Astrocyte of the spinal cord (primary cell): ENCODE data around the gene CIT.
"Not testable (repeated sequence)": the region's sequence is repeated elsewhere in the genome, so short reads cannot be mapped to it uniquely, and the experiment has no call there.

ENCODE experiments used
- DNase-seq: peaks from one replicate; pipeline ENCODE4 v3.0.0; 2011; ENCODE audit warnings: low read depth, low spot score
- H3K4me3 ChIP-seq: 2 replicates; pipeline ENCODE4 v1.5.1; 2011; ENCODE audit warnings: low read depth, mild to moderate bottlenecking, low read length, moderate library complexity
- in situ Hi-C: cut with HindIII; loops from 2 replicates; pipeline ENCODE4 v1.10.0; 2017; ENCODE audit warnings: low sequenced_read_pairs
- TF ChIP-seq, protein P1 (sequence below): IDR thresholded peaks from 2 replicates; pipeline ENCODE4 v1.5.1; 2012; ENCODE audit warnings: low read depth, mild to moderate bottlenecking, low read length, inconsistent platforms

Gene CIT

GRCh38 chr12:119913536-119914330 lies 36.6 kb upstream of the CIT start:
- DNase-seq = no peak
- H3K4me3 ChIP-seq = no peak overlapping the region
- in situ Hi-C loops = no loop called here
- TF ChIP-seq, protein P1, sequence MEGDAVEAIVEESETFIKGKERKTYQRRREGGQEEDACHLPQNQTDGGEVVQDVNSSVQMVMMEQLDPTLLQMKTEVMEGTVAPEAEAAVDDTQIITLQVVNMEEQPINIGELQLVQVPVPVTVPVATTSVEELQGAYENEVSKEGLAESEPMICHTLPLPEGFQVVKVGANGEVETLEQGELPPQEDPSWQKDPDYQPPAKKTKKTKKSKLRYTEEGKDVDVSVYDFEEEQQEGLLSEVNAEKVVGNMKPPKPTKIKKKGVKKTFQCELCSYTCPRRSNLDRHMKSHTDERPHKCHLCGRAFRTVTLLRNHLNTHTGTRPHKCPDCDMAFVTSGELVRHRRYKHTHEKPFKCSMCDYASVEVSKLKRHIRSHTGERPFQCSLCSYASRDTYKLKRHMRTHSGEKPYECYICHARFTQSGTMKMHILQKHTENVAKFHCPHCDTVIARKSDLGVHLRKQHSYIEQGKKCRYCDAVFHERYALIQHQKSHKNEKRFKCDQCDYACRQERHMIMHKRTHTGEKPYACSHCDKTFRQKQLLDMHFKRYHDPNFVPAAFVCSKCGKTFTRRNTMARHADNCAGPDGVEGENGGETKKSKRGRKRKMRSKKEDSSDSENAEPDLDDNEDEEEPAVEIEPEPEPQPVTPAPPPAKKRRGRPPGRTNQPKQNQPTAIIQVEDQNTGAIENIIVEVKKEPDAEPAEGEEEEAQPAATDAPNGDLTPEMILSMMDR = no peak

- TF ChIP-seq, protein P1 = no peak
- no peak overlapping the region for H3K4me3 ChIP-seq
- in situ Hi-C loops = no loop called here
- peak; percentile 60 for DNase-seq
Measured at GRCh38 chr12:119911182-119911581, 34.1 kb upstream of the CIT start.

- TF ChIP-seq, protein P1 = no peak
- no peak overlapping the region for H3K4me3 ChIP-seq
- DNase-seq = no peak
- in situ Hi-C loops = no loop called here
Measured at GRCh38 chr12:119910586-119910985, 33.5 kb upstream of the CIT start.

GRCh38 chr12:119902084-119902509 lies 25.0 kb upstream of the CIT start:
- TF ChIP-seq, protein P1 = peak; percentile 93
- peak; percentile 76 for DNase-seq
- no peak overlapping the region for H3K4me3 ChIP-seq
- in situ Hi-C loops = no loop called here

DNA sequence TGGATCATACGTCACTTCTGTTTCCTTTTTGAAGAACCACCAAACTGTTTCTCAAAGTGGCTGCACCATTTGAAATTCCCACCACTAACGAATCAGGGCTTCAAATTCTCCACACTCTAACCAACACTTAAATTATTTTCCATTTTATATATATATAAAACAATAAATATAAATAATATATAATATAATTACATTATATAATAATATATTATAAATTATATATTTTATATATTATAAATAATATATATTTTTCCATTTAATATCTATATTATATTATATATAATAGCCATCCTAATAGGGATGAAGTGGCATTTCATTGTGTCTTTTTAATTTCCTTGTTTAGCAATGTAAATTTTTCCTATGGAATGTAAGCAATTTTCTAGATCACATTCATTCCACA lies 24.6 kb upstream of the CIT start:
- H3K4me3 ChIP-seq = no peak overlapping the region
- in situ Hi-C loops = no loop called here
- TF ChIP-seq, protein P1 = no peak
- no peak for DNase-seq

DNA sequence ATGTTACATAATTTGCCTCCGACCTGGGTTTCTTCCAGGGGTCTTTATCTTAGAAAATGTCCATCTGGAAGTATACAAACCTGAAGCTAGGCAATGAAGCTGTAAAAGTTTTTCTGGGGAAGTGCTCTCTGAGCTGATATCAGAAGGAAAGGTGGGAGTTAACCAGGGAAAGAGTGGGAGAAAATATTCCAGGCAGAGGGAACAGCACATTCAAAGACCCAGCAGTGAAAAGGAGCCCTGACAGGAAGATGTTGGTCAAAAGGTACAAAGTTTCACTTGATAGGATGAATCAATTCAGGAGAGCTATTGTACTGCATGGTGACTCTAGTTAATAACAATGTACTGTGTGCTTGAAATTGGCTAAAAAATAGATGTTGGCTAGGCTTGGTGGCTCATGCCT lies 17.8 kb upstream of the CIT start:
- no peak for DNase-seq
- H3K4me3 ChIP-seq = no peak overlapping the region
- TF ChIP-seq, protein P1 = no peak
- in situ Hi-C loops = no loop called here

- in situ Hi-C loops, H3K4me3 ChIP-seq, DNase-seq: not testable (repeated sequence)
Measured at GRCh38 chr12:119892611-119893010, 15.5 kb upstream of the CIT start.
